GM18502 (cell line): ENCODE data around the gene HMG20A.

Experiments
- ATAC-seq: cut with Tn5 transposase; IDR thresholded peaks from one replicate; pipeline ENCODE4 v1.9.1; 2021; ENCODE audit warnings: mild to moderate bottlenecking; ENCODE audit not compliant: unreplicated experiment, poor library complexity

HMG20A gene

GRCh38 chr15:77532067-77532710, 111.5 kb downstream of the HMG20A start:
- no peak for ATAC-seq

DNA sequence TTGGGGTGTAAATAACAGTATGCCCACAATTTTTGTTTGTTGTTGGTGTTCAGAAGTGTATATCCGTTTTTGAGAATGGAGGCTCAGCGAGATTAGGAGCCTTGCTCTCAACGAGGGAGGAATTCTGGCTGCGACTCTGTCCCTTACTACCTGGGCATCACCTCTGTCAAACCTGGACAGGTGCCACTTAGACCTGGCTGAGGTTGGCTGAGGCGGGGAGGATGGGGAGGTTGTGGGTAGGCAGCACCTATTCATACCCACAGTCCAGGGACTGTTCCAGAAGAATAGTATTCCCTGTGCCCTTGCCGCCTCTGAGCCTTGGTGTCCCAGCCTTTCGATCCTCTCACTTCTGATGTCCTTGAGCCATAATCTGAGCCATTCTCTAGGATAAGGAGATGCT, 112.2 kb downstream of the HMG20A start:
- no peak for ATAC-seq

- no peak for ATAC-seq
Measured at GRCh38 chr15:77533578-77534430, 113.1 kb downstream of the HMG20A start.
